Fibroblast of mammary gland (primary cell): Measurements from ENCODE around the gene HAGH.

Source experiments
- DNase-seq: peaks from one replicate; pipeline ENCODE4 v3.0.0-alpha.2; 2010; ENCODE audit warnings: low read depth
- H3K4me3 ChIP-seq: 2 replicates; pipeline ENCODE4 v1.5.1; 2011; ENCODE audit warnings: low read depth, mild to moderate bottlenecking, low read length, moderate library complexity; ENCODE audit not compliant: control insufficient read depth
- TF ChIP-seq, protein P1 (sequence below): conservative IDR thresholded peaks from 2 replicates; pipeline ENCODE4 v1.5.1; 2011; ENCODE audit warnings: low read depth, low read length, inconsistent platforms; ENCODE audit not compliant: control insufficient read depth, insufficient read depth

The HAGH gene

DNA sequence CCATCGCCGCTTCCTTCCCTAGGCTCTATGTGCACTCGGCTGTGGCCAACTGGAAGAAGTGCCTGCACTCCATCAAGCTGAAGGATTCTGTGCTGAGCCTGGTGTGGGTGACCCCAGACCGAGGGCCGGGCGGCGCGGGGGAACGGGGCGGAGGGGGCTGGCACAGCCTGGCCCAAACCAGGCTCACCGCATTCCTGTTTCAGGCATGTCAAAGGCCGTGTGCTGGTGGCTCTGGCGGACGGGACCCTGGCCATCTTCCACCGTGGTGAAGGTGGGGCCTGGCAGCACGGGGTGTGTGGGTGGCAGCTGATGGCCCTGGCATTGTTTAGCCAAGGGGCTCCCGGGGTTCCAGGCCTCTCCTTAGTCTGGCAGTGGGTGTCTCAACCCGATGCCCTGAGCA, 59.9 kb downstream of the HAGH start:
- TF ChIP-seq, protein P1, sequence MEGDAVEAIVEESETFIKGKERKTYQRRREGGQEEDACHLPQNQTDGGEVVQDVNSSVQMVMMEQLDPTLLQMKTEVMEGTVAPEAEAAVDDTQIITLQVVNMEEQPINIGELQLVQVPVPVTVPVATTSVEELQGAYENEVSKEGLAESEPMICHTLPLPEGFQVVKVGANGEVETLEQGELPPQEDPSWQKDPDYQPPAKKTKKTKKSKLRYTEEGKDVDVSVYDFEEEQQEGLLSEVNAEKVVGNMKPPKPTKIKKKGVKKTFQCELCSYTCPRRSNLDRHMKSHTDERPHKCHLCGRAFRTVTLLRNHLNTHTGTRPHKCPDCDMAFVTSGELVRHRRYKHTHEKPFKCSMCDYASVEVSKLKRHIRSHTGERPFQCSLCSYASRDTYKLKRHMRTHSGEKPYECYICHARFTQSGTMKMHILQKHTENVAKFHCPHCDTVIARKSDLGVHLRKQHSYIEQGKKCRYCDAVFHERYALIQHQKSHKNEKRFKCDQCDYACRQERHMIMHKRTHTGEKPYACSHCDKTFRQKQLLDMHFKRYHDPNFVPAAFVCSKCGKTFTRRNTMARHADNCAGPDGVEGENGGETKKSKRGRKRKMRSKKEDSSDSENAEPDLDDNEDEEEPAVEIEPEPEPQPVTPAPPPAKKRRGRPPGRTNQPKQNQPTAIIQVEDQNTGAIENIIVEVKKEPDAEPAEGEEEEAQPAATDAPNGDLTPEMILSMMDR = no peak
- no peak overlapping the region for H3K4me3 ChIP-seq
- no peak for DNase-seq

DNA sequence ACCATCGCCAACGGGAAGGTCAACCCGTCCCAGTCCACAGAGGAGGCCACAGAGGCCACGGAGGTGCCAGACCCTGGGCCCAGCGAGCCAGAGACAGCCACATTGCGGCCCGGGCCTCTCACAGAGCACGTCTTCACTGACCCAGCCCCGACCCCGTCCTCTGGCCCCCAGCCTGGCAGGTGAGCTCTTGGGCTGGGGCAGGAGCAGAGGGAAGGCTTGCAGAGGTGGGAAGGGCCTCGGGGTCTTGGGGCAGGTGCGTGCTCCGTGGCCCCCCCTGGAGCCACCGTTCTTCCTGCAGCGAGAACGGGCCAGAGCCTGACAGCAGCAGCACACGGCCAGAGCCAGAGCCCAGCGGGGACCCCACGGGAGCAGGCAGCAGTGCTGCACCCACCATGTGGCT, 60.4 kb downstream of the HAGH start:
- H3K4me3 ChIP-seq = no peak overlapping the region
- no peak for DNase-seq
- TF ChIP-seq, protein P1 = no peak

DNA sequence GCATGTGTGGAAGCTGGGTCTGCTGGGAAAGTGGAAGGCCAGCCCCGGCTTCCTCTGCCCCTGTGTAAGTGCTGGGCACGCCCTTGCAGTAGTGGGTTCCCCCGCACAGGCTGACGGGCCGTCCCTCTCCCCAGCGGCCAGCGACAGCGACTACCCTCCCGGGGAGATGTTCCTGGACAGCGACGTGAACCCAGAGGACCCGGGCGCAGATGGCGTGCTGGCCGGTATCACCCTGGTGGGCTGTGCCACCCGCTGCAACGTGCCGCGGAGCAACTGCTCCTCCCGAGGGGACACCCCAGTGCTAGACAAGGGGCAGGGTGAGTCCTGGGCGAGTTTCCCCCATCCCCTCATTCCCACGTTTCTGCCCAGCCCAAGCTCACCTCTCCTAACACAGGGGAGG, 60.8 kb downstream of the HAGH start:
- no peak overlapping the region for H3K4me3 ChIP-seq
- DNase-seq = no peak
- TF ChIP-seq, protein P1 = no peak

DNA sequence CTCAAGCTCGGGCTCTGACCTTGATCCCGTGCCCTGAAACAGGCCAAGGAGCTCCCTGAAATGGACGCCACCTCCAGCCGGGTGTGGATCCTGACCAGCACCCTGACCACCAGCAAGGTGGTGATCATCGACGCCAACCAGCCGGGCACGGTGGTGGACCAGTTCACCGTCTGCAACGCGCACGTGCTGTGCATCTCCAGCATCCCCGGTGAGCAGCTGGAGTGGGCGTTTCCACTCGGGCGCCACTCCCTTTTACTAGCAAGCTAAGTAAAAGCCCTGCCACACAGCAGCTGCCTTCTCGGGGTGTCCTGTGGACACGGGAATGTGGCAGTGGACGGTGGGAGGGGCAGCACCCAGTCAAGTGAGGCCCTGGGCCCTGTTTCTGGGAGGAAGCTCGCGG, 61.7 kb downstream of the HAGH start:
- TF ChIP-seq, protein P1 = no peak
- DNase-seq = no peak
- H3K4me3 ChIP-seq = no peak overlapping the region

DNA sequence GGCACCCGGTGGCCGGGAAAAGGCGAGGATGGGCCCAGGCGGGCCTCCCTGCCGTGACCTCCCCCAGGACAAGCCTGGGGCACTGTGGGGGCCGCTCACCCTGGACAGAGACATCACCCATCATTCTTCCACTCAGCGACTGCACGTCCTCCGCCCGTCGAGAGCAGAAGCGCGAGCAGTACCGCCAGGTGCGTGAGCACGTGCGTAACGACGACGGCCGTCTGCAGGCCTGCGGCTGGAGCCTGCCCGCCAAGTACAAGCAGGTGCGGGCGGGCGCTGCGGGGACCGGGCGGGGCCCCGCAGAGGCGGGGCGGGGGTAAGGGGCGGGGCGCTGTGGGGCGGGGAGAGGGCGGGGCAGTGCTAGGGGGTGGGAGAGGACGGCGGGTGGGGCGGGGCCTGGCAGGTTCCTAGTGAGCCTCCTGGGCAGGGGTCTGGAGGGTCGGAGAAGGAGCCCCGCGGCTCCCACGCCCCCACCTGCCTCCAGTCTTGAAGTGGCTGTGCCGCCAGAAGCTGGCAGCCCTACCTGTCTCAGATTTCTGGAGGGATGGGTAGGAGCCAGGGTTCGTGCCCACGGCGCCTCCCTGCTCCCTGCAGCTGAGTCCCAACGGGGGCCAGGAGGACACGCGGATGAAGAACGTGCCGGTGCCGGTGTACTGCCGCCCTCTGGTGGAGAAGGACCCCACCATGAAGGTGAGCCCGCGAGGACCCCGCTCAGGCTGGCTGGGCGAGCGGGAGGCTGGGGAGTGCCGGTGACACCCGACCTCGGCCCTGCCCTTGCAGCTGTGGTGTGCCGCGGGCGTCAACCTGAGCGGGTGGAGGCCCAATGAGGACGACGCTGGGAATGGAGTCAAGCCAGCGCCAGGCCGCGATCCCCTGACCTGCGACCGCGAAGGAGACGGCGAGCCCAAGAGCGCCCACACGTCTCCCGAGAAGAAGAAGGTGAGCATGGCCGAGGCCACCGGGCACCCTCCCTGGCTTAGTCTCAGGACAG, 62.8 kb downstream of the HAGH start:
- no peak for DNase-seq
- no peak overlapping the region for H3K4me3 ChIP-seq
- TF ChIP-seq, protein P1 = peak; percentile 31

DNA sequence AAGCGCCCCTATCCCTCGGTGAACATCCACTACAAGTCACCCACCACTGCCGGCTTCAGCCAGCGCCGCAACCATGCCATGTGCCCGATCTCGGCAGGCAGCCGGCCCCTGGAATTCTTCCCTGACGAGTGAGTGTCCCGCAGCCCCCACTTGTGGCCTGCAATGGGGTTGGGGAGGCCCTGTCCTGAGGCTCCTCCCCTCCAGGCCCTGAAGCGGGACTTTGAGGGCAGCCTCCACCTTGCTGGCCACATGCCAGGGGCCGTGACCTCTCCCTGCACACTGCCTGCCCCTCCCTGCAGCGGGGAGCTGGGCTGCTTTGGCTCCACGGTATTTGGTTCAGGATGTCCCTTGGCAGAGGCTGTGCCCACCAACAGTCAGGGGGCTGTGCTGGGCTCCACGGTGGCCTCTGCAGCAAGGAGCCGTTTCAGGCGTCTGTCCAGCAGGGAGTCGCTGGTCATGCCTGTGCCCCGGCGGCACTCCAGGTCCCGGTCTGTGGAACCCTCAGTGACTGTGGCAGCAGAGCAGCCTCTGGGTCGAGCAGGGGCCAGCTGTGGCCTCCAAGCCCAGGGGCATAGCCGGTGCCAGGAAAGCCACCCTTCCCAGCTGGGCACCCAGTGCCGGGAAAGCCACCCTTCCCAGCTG, 63.6 kb downstream of the HAGH start:
- no peak overlapping the region for H3K4me3 ChIP-seq
- TF ChIP-seq, protein P1 = no peak
- DNase-seq = no peak
